Right hindlimb (tissue), 1 donor: Measurements from ENCODE around the gene USP5.
"Not testable (repeated sequence)": the region's sequence is repeated elsewhere in the genome, so short reads cannot be mapped to it uniquely, and the experiment has no call there.

Experiments
- DNase-seq: peaks from one replicate; pipeline ENCODE4 v3.0.0-alpha.2; 2018

The USP5 gene

GRCh38 chr12:6889775-6890573 is 38.0 kb downstream of the USP5 start:
- DNase-seq: not testable (repeated sequence)

DNA sequence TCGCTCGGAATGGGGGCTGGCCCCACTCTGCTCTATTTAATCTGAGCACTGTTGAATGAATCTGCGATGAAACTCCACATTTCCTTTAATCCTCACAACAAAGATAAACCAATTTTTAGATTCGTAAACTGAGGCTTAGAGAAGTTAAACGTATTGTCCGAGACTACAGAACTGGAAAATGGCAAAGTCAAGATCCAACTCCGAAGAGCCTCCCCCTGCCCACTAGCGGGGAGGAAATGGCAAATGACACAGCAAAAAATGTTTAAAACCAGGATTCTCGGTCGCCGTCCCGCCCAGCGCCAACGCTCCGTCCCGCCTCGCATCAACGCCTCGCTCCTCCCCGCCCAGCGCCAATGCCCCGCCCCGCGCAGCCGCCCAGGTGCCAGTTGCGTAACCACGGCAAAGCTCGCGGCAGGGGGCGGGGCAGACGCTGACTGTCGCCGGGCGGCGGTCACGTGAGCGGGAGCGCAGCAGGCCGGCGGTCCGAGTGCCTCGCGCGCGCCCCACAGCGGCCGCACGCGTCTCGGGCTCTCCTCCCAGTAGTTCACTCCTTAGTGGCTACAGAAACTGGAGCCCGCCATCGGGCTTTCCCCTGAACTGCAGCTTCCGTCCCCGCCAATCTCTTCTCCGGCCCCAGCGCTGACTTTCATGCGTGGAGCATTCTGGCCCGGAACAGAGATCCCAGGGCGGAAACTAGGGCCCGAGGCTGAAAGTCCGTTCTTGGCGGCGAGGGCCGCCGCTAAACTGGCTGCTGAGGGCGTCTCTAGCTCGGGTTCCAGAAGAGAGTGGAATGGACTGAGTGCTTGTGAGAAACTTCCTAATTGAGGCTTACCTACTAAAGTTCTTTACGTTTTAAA is 39.1 kb downstream of the USP5 start:
- DNase-seq: peak; percentile 99

GRCh38 chr12:6891646-6892001 is 39.7 kb downstream of the USP5 start:
- no peak for DNase-seq

GRCh38 chr12:6892683-6893082 is 40.7 kb downstream of the USP5 start:
- not testable (repeated sequence) for DNase-seq

DNA sequence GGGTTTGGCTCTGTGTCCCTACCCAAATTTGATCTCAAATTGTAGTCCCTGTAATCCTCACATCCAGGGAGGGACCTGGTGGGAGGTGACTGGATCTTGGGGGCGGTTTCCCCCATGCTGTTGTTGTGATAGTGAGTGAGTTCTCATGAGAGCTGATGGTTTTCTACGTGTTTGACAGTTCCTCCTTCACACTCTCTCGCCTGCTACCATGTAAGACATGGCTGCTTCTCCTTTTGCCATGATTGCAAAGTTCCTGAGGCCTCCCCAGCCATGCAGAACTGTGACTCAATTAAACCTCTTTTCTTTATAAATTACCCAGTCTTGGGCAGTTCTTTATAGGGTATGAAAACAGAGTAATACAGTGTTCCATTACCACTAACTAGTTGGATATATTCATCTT is 42.4 kb downstream of the USP5 start:
- no peak for DNase-seq

GRCh38 chr12:6896846-6897435 is 45.0 kb downstream of the USP5 start:
- no peak for DNase-seq

DNA sequence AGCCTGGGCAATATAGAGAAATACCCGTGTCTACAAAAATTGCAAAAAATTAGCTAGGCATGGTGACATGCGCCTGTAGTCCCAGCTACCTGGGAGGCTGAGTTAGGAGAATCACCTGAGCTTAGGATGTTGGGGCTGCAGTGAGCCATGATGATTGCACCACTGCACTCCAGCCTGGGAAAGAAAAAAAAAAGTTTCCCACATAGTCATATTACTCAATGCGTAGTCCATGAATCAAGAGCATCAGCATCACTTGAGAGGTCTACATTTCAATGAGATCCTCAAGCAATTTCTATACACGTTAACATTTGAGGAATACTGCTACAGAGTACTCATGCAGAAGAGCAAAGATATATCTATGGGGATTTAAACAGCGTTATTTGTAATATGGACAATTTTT is 47.5 kb downstream of the USP5 start:
- DNase-seq: no peak

DNA sequence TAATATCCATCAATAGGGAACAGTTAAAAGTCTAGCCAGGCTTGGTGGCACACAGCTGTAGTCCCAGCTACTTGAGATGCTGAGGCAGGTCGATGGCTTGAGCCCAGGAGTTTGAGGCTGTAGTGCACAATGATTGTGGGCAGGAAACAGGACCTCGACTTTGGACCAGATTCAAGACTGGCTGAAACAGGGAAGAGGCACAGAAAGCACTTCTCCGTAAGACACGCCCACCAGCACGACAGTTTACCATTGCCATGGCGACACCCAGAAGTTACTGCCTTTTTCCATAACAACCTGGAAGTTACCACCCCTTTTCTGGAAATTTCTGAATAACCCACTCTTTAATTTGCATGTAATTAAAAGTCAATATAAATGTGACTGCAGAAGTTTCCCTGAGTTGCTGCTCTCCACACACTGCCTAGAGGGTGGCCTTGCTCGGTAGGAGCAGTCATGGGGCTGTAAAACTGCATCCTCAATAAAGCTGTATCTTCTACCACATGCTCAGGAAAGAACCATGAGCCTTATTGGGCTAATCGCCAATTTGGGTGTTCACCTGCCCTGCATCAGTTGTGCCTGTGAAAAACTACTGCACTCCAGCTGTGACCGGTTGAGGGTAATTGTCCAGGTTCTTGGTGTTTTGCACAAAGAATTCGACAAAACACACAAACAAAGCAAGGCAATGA is 48.0 kb downstream of the USP5 start:
- DNase-seq: peak; percentile 57

DNA sequence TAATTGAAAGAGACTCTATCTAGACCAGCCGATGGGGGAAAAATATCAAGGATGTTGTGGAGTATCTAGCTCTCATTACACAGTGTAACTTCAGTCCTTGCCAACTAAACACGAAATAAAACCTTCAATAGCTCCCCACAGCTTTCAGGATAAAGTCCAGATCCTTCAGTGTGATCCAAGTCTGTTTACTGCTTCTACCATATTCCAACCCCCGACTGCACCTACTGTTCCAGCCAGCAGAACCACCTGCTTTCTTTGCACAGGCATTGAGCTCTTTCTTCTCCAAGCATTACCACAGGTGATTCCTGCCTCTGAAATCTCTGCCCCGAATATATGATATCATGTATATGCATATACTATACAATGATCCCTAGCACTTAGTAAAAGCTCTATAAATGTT is 50.5 kb downstream of the USP5 start:
- no peak for DNase-seq

DNA sequence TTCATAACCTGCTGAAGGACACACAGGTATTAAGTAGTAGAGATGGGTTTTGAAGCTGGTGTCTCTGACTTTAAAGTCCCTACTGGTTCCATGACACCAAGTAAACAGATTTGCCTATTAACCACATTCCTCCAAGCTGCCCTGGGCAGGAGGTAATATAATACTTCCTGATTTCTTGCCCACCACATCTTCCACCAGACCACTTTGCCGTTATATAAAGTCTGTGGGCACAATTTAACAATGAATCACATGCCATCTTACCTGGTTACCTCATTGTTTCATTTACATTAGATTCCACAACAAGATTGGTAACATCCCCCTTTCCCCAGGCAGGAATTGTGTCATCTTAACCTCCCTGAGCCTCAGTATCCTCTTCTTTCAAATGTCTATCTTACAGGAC is 51.8 kb downstream of the USP5 start:
- no peak for DNase-seq

DNA sequence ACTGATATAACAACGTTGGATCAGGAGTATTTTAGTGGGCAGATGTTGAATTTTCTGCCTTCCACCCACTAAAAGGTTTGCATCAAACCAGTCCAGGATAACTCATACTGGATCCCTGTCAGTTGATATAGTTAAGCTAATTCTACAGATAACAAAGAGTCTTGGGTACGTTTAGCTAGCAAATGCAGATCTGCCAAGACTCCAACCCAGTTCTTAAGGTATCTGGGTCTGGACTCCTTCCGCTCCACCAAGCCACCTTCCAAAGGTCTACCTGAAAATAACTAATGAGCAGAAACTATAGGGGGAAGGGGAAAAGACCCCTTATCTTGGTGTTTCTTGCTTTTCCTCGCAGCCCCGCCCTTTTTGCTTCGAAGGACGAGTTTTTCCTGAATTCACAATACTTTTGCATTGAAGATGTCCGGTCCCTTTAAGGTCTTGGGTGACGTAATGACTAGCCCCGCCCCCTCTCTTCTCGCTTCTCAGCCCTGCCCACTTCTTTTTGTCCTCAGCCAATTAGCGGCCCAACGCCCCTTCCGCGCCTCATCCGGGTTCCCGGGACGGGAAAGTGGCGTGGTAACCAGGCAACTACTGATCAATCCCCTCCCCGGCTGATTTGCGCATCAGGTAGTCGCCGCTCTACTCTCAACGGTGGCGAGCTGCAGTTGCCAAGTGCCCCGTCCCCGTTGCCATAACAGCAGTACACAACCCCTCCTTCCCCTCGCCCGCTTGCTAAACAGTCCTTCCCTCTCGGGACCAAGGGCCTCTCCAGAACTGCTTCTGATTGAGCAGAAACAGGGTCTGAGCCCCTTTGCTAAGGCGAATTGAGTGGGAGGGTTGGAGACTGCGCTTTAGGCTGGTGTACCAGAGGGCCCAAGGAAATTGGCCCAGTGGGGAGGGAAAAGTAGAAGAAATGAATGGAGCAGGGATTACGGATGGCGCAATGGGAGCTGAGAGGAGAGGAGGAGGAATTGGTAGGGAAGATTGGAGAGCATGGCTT is 52.6 kb downstream of the USP5 start, which contains the start of gene LRRC23:
LRRC23 (plus strand) TSS at position 543 of the 997 bp plus-strand sequence. CDS start 812 bp downstream, outside the sequence.
- DNase-seq: peak; percentile 98

GRCh38 chr12:6905414-6906040 is 53.6 kb downstream of the USP5 start:
- DNase-seq: no peak

GRCh38 chr12:6908141-6908540 is 56.2 kb downstream of the USP5 start:
- DNase-seq: not testable (repeated sequence)

DNA sequence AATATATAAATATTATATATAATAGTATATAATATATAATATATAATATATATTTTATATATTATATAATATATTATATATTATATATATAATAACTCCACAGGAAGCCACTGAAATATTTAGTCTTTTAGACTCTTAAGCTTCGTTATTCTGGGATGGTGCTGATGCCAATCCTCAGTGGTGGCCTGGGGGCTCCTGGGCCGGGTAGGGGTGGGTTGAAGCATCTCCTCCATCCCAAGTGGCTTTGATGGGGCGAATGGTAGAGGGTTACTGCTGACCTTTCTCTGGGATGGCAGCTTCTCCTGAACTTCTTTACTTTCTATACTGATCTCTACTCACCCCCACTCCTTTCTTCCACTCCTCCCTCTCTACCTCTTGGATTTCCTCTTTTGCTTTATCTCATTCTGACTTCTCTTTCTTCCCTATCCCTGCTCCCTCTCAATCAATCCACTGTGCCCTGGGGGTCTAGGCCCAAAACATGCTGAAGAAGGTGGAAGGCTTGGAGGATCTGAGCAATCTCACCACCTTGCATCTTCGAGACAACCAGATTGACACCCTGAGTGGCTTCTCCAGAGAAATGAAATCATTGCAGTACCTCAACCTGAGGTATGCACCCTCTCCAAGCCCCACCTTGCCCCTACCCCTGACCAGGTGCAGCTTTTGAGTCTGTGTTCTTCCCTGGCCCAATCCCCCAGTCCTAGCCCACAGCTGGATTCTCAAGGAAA is 57.6 kb downstream of the USP5 start:
- DNase-seq: no peak

DNA sequence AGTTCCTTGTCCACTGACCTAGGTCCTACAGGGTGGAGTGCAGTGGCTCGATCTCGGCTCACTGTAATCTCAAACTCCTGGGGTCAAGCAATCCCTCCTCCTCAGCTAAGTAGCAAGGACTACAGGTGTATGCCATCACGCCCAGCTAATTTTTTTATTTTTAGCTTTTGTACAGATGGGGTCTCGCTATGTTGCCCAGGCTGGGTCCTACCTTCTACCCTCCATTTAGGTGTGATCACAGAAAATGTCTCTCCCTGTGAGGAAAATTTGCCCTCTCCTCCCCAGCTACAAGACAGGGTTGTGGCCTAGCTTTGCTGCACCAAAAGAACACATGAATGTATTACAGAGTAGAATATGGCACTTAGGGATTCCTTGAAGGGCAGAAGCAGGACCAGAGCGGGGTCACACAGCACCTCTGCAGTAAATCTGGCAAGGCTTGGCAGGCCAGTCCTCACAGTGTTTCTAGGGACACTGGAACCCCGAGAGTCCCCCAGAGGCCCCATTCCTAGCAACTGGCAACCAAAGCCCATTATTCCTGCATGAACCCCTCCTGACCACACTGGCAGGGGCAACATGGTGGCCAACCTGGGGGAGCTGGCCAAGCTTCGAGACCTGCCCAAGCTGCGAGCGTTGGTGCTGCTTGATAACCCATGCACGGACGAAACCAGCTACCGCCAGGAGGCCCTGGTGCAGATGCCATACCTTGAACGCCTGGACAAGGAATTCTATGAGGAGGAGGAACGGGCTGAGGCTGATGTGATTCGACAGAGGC is 60.4 kb downstream of the USP5 start:
- no peak for DNase-seq

DNA sequence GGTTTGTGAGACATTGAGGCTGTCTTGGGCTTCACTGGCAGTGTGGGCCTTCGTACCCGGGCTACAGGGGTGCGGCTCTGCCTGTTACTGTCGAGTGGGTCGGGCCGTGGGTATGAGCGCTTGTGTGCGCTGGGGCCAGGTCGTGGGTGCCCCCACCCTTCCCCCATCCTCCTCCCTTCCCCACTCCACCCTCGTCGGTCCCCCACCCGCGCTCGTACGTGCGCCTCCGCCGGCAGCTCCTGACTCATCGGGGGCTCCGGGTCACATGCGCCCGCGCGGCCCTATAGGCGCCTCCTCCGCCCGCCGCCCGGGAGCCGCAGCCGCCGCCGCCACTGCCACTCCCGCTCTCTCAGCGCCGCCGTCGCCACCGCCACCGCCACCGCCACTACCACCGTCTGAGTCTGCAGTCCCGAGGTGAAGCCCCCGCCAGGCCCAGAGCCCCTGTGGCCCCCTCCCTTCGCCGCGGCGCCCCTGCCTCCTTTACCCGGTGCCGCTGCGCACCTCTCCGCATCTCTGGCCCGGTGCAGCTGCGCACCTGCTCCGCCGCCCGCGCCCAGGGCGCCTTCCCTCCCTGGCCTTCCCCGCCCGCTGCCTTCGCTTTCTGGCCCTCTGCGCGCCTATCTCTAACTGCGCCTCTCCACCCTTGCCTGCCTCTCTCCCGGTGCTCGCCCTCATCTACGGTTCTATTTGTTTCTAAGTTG is 62.4 kb downstream of the USP5 start, which contains the start of gene ENO2:
ENO2 (plus strand) TSS at position 335 of the 701 bp plus-strand sequence. CDS start 1,253 bp downstream, outside the sequence.
- peak; percentile 82 for DNase-seq

DNA sequence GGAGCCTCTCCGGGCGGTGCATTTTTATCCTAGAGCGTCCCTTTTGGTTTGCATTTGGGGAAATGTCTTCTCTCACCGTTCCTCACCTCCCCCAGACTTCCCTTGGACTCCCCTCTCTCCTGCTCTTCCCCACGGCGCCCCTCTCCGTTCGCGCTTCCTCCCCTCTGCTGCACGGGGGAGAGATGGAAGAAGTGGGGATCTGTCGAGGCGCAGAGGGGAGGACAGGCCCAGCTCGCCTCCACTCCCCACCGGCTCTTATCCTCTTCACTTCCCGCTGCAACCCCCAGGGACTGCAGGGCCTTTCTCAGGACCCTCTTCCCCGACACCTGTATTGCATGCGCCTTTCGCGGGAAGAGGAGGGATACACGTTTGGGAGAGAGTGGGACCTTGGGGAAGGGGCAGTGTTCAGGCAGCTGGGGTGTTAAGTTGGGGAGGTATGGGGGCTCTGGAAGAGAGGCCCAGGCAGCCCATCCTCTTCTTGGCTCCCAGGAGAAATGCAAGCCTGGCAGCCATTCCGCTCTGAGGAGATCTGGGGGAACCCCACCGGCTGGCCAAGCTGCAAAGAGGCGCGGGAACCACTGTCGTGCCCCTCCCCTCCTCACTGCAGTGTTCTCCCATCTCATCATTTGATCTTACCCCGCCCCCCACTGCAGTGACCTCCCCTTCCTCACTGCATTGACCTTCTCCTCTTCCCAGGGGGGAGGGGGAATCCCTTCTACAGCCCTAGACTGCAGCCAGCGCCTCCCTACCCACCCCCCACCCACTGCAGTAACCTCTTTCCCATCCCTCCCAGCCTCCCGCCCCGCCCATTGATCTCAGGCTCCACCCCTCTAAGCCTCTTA is 63.2 kb downstream of the USP5 start:
- DNase-seq: no peak

DNA sequence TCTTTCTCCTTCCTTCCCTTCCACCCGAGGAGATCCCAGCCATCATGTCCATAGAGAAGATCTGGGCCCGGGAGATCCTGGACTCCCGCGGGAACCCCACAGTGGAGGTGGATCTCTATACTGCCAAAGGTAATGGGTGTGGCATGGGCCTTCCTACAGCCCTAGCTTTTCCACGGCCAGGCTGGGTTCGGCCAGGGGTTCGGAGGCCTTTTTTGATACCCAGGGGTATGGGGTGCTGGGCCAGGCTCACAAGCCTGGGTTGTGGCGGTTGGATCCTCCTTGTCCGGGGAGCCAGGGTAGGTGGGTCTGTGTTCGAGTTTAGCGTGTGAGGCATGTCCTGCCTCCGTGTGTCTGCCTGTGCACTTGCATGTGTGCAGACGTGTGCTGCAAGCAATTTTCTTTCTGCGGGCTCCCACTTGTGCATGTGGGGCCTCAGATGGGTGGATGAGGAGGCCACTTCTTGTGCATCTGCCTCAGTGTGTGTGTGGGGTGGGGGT is 63.9 kb downstream of the USP5 start:
- DNase-seq: no peak
